ENCODE results near the gene ARHGAP35.
"Not testable (repeated sequence)": the region's sequence is repeated elsewhere in the genome, so short reads cannot be mapped to it uniquely, and the experiment has no call there.

Gene ARHGAP35

DNA sequence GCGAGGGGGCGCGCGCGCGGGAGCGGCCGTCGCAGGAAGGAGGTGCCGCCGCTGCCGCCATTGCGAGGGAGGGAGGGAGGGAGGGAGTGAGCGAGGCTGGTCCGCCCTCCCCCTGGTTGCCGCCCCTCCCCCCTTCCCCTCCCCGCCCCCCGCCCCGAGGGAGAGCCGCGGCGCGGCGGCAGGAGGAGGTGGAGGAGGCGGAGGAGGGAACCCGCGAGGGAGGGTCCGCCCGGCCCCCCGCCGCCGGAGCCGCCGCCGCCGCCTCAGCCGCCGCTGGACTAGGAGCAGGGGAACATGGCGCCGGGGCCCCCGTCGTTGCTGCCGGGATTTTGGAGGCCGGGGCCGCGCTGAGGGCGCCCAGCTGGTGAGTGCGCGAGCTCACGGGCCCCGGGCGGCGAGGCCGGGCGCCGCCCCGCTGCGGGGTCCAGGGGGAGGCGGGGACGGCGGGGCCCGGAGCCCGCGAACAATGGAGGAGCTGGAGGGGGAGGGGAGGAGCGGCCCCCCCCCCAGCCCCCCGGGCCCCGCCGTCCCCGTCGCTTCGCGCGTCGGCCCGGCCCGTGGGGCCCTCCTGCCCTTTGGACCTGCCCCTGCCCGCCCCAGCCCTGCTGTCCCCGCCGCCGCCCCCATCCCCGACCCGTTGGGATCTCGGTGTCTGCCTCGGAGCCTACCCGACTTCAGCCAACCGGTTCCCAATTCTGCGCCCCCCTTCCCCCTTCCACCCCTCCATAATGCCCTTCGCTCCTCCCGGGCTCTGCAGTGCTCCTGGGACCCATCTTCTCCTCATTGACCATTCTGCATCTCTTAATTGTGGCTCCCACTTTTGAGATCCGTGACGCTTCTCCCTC is at the start of gene ARHGAP35:
ARHGAP35 (plus strand) TSS at position 152 of the 845 bp plus-strand sequence. CDS start 57,679 bp downstream, outside the sequence.
- peak in 1 of 3 donors; percentile 28 for DNase-seq (ENCODE audit: low read depth in 2 of 3, low spot score in 1 of 3)

DNA sequence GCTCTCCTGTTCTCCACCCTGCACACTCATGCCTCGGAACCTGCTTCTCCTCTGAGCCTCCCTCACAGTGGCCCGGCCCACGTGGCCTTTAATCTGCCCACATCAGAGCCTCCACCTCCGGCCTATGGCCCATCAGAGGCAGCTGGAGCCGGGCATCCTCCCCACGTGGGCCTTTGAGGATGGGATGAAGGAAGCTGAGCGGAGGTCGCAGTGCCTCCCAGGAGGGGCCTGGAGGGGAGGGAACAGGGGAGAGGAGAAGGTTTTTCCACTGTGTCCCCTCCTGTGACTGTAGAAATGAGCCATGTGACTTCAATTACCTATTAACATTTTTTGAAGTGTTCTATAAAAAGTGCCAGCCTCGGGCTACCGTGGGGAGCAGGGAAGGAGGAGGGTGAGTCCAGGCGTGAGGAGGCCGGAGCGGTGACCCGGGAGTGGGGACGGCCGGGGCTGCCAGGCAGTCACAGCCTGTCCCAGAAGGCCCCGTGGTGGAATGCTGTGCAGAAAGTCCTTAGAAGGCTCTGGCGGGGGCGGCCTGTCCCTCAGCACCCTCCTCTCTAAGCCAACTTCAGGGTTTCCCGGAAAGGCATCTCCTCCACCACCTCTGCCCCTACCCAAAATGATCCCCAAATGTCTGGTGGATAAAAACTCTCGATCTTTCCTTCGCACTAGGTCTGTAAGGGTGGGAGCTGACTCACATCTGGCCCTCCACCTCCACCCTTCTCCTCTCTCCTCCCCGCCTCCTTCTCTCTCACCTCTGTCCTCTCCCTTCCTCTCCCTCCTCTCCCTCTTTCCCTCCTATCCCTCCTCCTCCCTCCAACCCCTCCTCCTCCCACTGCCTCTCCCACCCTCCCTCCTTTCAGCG is 47.6 kb upstream of the ARHGAP35 start:
- DNase-seq (ENCODE audit: low read depth in 2 of 3, low spot score in 1 of 3) = no peak

DNA sequence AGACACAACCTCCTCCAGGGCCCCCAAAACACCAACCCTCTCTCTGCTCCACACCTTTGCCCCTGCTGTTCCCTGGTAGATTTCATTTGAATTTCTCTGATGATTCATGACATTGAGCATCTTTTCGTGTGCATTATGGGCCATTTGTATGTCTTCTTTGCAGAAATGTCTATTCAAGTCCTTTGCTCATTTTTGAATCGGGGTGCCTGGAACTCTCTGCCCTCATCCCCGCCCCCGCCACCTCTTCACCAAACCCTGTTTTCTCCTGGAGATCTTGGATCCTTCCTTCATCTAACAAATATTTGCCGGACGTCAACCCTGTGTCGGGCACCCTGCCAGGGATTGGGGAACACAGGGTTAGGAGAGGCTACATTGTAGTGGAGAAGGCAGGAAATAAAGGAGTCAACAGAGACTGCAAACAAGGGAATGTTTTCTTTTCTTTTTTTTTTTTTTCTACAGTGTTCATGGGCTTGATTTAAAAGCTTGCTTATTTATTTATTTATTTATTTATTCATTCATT is 46.9 kb upstream of the ARHGAP35 start:
- no peak for DNase-seq (ENCODE audit: low read depth in 2 of 3, low spot score in 1 of 3)

DNA sequence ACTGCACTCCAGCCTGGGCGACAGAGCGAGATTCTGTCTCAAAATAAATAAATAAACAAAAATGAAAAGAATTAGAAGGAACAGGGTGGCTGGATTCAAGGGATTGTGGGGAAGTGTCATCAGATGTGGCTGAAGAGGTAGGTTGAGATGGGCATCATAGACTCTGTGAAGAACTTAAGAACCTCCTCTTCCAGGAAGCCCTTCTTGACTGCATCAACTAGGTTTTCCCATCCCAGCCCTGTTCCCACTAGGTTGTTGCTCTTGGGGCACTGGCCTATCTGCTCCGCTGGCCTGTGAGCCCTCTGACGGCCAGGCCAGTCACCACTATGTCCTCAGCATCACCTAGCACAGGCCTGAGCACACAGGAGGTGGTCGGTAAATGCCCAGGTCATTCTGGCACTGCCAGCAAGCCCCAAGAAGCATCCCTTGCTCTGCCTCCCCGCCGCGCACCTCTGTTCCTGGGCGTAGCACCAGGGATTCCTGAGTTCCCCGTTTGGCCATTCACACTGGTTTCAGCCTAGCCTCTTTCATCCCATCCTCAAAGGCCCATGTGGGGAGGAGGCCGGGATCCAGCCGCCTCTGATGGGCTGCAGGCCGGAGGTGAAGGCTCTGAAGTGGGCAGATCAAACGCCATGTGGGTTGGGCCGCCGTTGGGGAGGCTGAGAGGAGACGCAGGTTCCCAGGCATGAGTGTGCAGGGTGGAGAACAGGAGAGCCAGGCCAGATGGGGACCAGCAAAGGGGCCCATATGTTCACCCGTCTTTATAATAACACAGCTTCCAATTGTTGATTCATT is 44.8 kb upstream of the ARHGAP35 start:
- DNase-seq (ENCODE audit: low read depth in 2 of 3, low spot score in 1 of 3) = no peak

DNA sequence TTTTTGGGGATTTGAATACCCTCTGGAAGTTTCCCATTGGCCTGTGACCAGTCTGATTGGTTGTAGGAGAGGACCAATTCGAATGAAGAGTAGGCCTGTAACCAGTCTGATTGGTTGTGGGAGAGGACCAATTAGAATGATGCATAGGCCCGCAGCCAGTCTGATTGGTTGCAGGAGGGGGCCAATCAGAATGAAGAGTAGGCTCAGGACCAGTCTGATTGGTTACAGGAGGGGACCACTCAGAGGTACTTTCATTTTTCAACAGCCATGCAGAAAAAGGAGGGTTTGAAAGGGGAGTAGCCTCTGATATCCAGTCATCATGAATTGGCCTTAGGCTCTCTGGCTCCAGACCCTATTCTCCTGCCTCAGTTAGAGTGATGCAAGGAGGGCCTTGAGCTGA is 42.0 kb upstream of the ARHGAP35 start:
- DNase-seq (ENCODE audit: low read depth in 2 of 3, low spot score in 1 of 3) = peak in 1 of 3 donors; percentile 21

DNA sequence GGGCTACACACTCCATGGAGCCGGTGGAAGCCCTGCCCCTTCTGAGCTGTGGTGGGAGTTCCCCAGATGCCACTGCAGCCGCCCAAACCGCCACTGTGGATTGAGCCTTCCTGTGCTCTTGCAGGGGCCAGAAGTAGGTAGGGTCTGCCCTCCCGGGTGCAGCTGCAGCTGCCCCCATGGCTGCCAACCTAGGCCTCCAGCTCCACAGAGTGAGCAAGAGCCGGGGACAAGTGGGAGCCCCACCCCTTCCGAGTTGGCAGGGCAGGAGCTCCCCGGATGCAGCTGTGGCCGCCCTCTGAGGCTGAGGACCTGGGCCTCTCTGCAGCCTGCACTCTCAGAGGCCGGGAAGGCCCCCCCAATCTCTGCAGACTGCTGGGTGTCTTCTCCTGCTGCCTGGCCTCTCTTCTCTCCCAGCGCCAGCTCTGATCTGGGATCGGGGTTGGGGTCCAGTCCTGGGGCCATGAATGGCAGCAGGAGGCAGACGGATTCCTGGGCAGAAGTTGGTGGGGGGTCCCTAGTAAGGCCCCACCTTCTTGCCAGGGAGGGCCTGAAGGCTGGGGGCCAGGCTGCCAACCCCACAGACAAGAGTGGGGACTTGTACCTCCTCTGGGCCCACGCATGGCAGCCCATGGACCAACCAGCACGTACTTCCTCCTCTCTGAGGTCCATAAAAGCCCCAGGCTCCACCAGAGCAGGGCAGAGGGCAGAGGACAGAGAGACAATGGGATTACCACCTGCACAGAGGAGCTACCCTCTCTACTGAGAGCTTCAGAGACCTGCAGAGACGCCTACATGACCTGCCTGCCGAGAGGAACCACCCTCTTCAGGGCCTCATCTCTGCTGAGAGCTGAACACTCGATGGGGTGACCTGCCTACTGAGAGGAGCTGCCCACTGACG is 39.0 kb upstream of the ARHGAP35 start:
- peak; percentile 26 to 35 (median 28) for DNase-seq (ENCODE audit: low read depth in 2 of 3, low spot score in 1 of 3)

DNA sequence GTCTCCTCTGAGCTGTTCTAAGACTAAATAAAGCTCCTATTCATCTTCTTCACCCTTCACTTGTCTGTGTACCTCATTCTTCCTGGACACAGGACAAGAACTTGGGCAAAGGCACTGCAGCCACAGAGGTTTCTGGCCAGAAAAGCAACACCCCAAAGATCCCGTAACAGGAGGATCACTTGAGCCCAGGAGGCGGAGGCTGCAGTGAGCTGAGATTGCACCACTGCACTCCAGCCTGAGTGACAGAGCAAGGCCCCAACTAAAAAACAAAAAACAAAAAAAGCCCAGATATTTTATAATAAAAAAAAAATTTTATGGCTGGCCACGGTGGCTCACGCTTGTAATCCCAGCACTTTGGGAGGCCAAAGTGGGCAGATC is 38.4 kb upstream of the ARHGAP35 start:
- DNase-seq (ENCODE audit: low read depth in 2 of 3, low spot score in 1 of 3) = not testable (repeated sequence)

DNA sequence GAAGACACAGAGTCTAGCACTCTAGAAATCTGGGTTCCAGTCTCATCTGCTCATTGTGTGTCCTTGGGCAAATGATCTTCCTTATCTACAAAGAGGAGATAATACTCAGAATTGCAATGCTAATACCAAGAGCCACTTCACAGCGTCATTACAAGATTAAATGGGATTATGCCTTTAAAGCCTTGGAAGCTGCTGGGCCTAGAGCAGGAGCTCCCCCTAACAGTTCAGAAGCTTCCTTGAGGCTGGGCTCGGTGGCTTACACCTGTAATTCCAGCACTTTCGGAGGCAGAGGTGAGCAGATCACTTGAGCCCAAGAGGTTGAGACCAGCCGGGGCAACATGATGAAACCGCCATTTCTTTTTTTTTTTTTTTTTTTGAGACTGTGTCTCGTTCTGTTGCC is 37.7 kb upstream of the ARHGAP35 start:
- no peak for DNase-seq (ENCODE audit: low read depth in 2 of 3, low spot score in 1 of 3)

DNA sequence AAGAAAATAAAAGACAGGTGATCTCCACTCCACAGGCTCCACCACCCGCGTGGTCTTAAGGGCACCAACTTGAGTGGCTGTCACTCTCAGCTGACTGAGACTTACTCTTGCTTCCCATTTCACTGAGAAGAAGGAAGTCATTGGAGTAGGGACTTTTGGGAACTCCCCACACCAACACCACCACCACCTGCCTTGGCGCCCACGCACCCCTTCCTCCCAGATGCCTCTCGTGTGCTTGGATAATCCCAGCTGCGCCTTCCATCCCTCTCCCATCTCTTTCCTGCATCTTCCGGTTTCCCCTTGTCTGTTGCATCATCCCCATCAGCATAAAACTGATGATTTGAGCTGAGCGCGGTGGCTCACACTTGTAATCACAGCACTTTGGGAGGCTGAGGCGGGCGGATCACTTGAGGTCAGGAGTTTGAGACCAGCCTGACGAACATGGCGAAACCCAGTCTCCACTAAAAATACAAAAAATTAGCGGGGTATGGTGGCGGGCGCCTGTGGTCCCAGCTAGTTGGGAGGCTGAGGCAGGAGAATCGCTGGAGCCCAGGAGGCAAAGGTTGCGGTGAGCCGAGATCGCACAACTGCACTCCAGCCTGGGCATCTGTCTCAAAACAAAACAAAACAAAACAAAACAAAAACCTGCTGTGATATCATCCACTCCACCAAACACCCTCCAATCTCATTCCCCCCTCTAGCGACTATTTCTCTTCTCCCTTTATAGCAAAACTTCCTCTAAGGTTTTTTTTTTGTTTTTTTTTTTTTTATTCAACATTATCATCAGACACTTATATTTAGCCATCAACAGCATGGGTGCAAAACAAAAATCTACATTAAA is 35.7 kb upstream of the ARHGAP35 start:
- no peak for DNase-seq (ENCODE audit: low read depth in 2 of 3, low spot score in 1 of 3)

DNA sequence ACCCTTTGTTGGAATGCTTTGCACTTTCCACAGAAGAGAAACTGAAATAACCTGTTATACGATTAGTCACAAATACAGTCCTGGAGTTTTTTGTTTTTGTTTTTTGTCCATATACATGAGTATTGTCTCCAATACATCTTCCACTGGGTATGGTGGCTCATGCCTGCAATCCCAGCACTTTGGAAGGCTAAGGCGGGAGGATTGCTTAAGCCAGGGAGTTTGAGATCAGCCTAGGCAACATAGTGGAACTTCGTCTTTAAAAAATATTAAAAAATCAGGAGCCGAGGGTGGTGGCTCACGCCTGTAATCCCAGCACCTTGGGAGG is 35.1 kb upstream of the ARHGAP35 start:
- no peak for DNase-seq (ENCODE audit: low read depth in 2 of 3, low spot score in 1 of 3)

DNA sequence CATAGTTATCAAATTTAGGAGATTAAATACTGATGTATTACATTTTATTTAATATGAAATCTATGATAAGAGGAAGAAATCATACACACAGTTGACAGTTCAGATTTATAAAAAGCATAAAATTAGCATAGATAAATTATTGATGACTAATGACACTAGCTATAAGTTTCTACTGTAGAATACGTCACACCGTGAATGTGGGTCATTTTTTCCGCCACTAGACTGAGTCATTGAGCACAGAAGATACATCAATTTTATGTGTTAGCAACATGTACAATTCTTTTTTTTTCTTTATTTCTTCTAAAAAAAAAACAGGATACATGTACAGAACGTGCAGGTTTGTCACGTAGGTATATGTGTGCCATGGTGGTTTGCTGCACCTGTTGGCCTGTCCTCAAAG is 32.3 kb upstream of the ARHGAP35 start:
- peak; percentile 47 to 69 (median 55) for DNase-seq (ENCODE audit: low read depth in 2 of 3, low spot score in 1 of 3)

DNA sequence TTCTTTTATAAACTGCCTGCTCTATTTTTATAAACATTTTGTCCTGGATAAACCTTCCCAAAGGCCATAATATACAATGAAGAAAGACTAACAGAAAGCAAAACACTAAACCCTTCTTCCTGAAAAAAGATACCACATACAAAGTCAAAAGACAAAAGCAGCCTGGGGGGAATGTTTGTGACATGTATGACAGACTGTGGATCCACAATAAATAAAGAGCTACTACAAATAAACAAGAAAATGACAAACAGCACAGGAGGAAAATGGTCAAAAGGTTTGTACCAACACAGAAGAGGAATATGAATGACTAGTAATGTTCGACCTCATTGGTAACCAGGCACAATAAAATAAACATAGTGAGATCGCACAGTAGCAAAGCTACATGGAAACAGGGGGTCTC is 29.9 kb upstream of the ARHGAP35 start:
- DNase-seq (ENCODE audit: low read depth in 2 of 3, low spot score in 1 of 3) = no peak

DNA sequence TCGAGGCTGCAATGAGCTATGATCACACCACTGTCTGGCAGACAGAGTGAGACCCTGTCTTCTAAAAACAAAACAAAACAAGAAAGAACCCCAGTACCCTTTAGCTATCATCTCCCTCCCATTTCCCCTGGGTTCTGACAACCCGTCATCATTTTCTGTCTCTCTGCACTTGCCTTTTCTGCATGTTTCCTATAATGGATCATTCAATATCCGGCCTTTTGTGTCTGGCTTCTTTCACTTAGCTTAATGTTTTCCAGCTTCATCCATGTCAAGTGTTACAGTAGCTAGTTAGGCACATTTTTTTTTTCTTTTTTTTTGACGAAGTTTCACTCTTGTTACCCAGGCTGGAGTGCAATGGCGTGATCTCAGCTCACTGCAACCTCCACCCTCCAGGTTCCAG is 26.7 kb upstream of the ARHGAP35 start:
- DNase-seq (ENCODE audit: low read depth in 2 of 3, low spot score in 1 of 3) = no peak

DNA sequence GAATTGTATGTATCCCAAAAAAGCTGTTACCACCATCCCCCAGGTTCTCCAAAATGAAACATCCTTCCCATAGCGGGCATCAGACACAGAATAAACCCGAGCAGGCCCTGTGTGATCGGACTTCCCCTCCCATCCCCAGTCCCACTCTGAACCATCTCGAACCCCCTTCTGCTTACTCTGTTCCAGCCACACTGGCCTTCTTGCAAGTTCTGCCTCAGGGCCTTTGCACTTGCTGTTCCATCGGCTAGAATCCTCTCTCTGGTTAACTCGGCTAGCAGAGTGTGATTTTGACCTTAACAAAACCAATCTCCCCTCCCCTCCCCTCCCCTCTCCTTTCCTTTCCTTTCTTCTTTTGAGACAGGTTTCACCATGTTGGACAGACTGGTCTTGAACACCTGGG is 25.8 kb upstream of the ARHGAP35 start:
- no peak for DNase-seq (ENCODE audit: low read depth in 2 of 3, low spot score in 1 of 3)

DNA sequence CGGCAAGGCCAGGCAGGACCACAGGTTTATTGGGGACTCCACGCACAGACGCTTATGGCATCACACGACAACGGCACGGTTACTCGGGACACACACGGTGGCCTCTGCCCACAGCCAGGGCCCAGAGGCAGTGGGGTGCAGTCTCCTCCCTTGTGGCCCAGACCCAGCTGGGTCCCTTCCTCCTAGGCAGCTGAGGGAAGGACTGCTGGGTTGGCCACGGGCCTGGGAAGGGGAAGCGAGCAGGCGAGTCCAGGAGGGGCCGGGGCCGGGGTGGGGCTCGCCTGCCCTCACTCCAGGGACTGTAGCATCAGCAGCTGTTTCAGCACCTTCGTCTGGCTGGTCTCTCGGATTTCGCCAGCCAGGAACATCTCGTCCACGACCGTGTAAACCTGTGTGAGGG is 22.6 kb upstream of the ARHGAP35 start:
- no peak for DNase-seq (ENCODE audit: low read depth in 2 of 3, low spot score in 1 of 3)

DNA sequence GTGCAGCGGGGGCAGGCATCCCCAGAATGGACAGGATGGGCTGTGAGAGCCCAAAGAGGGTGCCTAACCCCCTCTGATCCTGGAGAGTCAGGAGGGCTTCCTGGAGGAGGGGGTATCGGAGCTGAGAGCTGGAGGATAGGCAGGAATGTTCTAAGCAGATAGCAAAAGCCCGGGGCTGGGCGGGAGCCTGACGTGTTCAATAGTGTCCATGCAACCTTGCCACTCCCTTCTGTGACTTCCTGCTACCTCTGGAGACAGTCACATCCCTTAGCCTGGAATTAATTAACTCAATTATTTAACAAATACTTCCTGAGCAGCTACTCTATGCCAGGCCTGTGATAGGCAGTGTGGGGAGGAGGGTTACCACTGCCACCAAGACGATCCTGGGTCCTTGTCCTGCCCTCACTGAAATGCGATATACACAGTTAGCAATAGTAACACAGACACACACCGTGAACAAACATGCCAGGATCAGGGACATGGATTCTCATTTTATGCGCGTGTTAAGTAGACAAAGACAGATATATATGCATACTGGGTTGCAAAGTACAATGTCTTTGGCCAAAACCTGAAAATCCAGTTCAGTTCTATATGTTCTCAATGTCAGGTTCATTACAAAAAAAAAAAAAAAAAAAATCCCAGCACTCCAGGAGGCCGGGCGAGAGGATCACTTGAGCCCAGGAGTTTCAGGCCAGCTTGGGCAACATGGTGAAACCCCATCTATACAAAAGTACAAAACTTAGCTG is 20.9 kb upstream of the ARHGAP35 start:
- DNase-seq (ENCODE audit: low read depth in 2 of 3, low spot score in 1 of 3) = no peak

DNA sequence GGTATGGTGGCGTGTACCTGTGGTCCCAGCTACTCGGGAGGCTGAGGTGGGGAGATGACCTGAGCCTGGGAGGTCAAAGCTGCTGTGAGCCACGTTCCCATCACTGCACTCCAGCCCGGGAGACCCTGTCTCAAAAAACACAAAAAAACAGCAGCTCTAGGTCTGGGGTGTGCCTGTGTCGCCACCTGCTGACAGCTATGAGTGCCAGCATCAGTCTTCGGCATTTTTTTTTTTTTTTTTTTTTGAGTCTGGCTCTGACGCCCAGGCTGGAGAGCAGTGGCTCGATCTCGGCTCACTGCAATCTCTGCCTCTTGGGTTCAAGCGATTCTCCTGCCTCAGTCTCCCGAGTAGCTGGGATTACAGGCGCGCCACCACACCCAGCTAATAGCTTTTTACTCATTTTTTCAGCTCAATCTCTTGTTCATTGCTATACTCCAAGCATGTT is 20.3 kb upstream of the ARHGAP35 start:
- DNase-seq (ENCODE audit: low read depth in 2 of 3, low spot score in 1 of 3) = no peak

DNA sequence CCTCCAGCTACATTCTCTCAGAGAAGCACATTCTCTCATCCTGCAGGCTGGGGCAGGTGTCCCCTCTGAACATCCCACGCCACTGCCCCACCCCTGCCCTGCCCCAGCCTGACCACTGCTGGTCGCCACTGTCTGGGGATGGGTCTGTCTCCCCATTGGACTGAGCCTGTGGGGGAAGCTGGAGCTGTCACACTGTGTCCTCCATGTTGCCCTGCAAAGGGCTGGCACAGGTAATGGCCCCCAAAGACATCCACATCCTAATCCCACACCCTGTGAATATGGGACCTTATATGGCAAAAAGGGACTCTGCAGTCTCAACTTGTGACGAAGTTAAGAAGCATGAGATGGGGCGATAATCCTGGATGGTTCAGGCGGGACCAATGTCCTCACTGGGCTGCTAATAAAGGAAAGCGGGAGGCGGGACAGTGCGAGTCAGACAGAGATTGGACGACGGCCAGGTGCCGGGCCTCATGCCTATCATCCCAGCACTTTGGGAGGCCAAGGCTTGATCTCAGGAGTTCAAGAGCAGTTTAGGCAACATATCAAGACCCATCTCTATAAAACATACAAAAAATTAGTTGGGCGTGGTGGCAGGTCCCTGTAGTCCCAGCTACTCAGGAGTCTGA is 19.2 kb upstream of the ARHGAP35 start:
- no peak for DNase-seq (ENCODE audit: low read depth in 2 of 3, low spot score in 1 of 3)
